Peyer's patch (tissue), 4 donors: ENCODE measurements around the gene PDGFD.

ENCODE experiments used
- POLR2A ChIP-seq, 2 donors: fragments of 450-650 bp; IDR thresholded peaks; one replicate each; pipeline ENCODE4 v1.5.1; 2017; ENCODE audit warnings: antibody characterized with exemption in 2 of 2, mild to moderate bottlenecking in 2 of 2, moderate library complexity in 2 of 2
- TF ChIP-seq, protein P1 (sequence below), 6 experiments: fragments of 450-650 bp in 4 of 6; fragments of 200-600 bp in 2 of 6; sonication (generic) in 1 of 6; IDR thresholded peaks; one replicate each; pipeline ENCODE4 v1.5.1; 2017 to 2019; ENCODE audit warnings: antibody characterized with exemption in 6 of 6, mild to moderate bottlenecking in 3 of 6, moderate library complexity in 1 of 6

DNA sequence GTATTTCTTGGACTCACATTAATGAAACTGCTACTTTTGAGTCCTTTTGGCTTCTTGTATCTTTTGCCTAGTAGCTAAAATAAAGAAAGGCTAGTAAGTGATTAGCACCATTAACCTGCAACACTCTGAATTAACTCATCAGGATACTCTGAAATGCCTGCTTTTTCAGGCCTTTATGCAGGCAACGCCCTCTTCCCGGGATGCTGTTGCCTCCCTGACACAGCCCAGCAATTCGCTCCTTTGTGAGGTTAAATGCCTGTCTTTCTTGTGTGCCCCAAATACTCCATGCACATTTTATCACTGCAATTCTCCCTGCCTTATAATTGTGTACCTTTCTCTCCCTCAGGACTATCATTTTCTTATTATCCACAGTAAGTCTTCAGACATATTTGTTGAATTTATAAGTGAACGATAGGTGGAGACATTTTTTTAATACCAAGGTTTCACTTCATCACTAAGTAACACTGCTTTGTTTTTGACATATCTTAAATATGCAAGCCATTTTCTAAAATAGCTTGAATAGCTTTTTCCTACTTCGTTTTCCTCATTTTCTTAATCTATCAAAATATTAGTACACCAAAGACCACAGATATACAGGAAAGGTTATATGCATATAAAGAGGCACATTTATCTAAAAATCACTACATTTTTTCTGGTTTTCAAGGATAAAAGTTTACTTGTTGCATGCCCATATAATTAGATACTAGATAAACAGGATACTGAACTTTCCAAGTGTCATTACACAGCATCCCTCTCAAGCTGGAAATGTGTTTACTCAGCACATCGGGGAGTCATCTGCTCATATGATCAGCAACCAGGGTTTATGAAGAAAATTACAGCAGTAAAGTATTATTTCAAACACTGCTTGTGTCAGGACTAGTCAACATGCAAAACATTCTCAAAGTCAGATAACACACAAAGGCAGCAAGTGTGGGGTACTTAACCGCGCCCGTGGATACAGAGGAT lies 176.0 kb downstream of the PDGFD start:
- TF ChIP-seq, protein P1, sequence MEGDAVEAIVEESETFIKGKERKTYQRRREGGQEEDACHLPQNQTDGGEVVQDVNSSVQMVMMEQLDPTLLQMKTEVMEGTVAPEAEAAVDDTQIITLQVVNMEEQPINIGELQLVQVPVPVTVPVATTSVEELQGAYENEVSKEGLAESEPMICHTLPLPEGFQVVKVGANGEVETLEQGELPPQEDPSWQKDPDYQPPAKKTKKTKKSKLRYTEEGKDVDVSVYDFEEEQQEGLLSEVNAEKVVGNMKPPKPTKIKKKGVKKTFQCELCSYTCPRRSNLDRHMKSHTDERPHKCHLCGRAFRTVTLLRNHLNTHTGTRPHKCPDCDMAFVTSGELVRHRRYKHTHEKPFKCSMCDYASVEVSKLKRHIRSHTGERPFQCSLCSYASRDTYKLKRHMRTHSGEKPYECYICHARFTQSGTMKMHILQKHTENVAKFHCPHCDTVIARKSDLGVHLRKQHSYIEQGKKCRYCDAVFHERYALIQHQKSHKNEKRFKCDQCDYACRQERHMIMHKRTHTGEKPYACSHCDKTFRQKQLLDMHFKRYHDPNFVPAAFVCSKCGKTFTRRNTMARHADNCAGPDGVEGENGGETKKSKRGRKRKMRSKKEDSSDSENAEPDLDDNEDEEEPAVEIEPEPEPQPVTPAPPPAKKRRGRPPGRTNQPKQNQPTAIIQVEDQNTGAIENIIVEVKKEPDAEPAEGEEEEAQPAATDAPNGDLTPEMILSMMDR (IDR thresholded peaks at IDR 0.05) = no peak
- no peak for TF ChIP-seq POLR2A (IDR thresholded peaks at IDR 0.05)
